GM18867 (cell line): ENCODE data around the gene PLK5.

Experiments
- ATAC-seq: cut with Tn5 transposase; IDR thresholded peaks from one replicate; pipeline ENCODE4 v1.9.1; 2021; ENCODE audit warnings: mild to moderate bottlenecking, moderate library complexity; ENCODE audit not compliant: unreplicated experiment

Gene PLK5

DNA sequence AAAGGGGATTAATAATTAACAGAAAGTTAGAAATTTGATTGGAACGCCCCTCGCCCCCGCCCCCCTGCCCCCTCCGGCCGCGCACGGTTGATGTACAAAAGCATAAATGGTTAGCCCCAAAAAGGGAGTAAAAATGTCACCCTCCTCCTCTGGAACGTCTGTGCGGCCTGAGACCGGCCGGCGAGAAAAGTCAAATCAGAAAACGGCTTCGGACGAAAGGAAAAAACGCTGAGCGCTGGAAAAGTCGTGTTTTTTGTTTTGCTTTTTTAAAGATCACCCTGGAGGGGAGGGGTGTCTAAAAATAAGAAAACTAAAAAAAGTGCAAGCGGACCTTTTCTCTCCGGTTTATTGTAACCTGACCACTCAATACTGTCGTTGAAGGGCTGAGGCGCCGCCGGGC, 31.1 kb downstream of the PLK5 start:
- no peak for ATAC-seq

- no peak for ATAC-seq
These were observed 31.9 kb downstream of the PLK5 start for GRCh38 chr19:1555487-1556389.

DNA sequence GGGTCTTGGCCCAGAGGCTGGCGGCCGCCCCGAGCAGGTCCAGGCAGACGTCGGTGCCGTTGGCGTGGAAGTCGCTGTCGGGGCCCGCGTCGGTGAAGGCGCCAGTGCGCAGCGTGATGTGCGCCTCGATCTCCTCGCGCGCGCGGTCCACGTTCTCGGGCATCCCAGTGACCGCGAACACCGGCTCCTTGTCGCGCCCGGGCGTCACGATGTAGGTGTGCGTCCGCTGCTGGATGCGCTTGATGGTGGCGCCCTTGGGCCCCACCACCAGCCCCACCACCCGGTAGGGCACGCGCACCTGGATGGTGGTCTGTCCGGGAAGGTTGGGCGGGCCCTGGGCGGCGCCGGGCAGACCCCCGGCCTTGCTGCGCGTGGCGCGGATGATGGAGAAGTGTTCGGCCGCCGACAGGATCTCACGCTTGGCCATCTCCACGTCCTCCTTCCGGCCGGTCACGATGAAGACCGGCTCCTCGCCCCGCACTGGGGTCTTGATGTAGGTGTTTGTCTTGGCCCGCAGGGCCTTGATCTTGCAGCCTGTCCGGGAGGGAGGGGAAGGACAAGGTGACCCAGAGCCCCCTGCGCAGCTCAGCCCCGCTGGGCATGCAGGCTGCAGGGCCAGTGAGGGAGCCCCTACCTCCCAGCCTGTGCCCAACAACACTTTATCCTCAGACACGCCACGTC, 32.7 kb downstream of the PLK5 start:
- no peak for ATAC-seq

DNA sequence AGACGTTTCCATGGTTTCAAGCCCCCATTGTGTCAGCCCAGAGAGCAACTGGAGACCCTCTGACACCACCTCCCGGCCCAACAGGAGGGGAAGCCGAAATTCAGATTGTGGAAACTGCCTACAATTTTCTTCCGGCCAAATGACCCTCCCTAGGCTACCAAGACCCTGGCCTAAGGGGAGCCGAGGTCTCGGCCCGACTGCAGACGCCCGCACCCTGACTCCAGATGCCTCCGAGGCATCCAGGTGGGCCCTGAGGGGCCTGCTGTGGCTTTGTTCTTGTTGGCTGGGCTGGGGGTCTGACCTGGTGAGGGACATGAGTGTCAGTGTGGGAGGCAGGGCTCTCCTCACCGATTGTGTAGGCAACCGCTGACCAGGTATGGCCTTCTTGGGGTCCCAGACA, 34.7 kb downstream of the PLK5 start:
- ATAC-seq = no peak

- no peak for ATAC-seq
These were observed 36.5 kb downstream of the PLK5 start for GRCh38 chr19:1560286-1560882.

DNA sequence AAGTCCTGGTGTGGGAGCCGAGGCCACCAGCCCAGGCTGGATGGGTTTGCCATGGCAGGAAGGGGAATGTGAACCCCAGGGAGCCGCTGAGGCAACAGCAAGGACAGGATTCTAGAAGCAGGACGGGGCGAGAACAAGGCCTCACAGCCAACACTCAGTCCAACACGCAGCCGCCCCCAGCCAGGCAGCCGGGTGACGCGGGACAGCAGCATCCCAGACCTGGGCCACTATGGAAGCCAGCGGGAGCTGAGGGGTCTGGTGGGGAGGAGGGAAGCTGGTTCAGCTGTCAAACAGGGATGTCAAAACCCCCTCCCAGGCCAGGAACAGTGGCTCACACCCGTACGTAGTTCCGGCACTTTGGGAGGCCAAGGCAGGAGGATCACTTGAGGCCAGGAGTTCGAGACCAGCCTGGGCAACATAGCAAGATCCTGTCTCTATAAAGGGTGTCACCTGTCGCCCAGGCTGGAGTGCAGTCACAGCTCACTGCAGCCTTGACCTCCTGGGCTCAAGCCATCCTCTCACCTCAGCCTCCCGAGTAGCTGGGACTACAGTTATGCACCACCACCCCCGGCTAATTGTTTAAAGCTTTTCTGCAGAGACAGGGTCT, 37.5 kb downstream of the PLK5 start:
- ATAC-seq = no peak

DNA sequence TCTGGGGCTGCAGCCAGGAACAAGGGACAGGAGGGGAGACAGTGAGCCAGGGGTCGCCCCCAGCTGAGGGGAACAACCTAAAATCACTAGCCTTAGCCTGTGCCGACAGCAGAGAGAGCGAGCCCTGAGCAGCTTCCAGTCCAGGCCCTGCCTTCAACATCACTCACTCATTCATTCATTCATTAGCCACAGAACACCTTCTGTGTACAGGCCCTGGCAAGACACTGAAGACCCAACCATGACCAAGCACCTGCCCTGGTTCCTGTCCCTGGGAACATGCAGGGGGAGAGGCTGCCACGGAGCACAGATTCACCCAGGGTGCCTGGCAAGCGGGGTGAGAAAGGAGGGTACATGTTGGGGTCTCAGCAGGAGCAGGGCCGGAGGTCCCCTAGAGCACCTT, 39.4 kb downstream of the PLK5 start:
- no peak for ATAC-seq

GRCh38 chr19:1566392-1567115, 42.7 kb downstream of the PLK5 start:
- ATAC-seq = no peak

- no peak for ATAC-seq
These were observed 43.4 kb downstream of the PLK5 start for GRCh38 chr19:1567116-1567847.

DNA sequence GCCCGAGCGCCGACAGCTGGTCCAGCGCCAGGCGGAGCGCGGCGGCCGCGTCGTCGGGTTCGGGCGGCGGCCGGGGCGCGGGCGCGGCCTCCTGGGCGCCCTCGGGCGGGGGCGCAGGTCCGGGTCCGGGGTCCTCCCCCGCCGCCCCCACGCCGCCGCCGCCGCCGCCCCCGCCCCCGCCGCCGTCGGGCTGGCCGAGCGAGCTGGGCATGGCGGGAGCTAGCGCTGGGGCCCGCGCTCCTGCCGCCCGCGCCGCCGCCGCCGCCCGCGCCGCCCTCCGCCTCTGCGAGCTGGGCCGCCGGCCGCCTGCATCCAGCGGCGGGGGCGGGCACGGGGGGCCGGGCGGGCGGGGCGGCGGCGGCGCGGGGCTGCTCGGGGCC, 44.0 kb downstream of the PLK5 start:
- ATAC-seq = no peak

GRCh38 chr19:1568320-1569019, 44.6 kb downstream of the PLK5 start, which contains the start of gene MEX3D:
Gene MEX3D (minus strand): TSS chr19:1568325. CDS start chr19:1568058, 267 bp downstream.
- ATAC-seq = no peak

DNA sequence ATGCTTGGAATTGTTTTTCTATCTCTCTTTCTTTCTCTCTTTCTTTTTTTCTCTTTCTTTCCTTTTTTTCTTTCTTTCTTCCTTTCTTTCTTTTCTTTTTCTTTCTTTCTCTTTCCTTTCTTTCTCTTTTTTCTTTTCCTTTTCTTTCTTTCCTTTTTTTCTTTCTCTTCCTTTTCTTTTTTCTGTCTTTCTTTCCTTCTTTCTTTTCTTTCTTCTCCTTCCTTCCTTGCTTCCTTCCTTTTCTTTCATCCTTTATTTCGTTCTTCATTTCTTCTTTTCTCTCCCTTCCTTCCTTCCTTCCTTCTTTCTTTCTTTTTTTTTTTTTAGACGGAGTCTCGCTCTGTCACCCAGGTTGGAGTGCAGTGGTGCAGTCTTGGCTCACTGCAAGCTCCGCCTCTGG, 46.1 kb downstream of the PLK5 start:
- no peak for ATAC-seq

DNA sequence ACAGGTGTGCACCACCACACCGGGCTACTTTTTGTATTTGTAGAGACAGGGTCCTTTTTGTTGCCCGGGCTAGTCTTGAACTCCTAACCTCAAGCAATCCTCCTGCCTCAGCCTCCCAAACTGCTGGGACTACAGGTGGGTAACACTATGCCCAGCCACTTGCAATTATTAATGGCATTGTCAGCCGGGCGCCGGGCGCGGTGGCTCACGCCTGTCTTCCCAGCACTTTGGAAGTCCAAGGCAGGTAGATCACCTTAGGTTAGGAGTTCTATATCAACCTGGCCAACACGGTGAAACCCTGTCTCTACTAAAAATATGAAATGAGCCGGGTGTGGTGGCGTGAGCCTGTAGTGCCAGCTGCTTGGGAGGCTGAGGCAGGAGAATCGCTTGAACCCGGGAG, 47.0 kb downstream of the PLK5 start:
- no peak for ATAC-seq

GRCh38 chr19:1571358-1571757, 47.5 kb downstream of the PLK5 start:
- no peak for ATAC-seq

DNA sequence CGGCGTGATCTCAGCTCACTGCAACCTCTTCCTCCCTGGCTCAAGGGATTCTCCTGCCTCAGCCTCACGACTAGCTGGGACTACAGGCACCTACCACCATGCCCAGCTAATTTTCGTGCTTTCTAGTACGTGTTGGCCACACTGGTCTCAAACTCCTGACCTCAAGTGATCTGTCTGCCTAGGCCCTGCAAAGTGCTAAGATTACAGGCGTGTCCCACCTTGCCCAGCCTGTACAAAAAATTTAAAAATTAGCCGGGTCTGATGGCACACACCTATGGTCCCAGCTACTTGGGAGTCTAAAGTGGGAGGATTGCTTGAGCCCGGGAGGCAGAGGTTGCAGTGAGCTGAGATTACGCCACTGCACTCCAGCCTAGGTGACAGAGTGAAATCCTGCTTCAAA, 48.9 kb downstream of the PLK5 start:
- ATAC-seq = no peak

DNA sequence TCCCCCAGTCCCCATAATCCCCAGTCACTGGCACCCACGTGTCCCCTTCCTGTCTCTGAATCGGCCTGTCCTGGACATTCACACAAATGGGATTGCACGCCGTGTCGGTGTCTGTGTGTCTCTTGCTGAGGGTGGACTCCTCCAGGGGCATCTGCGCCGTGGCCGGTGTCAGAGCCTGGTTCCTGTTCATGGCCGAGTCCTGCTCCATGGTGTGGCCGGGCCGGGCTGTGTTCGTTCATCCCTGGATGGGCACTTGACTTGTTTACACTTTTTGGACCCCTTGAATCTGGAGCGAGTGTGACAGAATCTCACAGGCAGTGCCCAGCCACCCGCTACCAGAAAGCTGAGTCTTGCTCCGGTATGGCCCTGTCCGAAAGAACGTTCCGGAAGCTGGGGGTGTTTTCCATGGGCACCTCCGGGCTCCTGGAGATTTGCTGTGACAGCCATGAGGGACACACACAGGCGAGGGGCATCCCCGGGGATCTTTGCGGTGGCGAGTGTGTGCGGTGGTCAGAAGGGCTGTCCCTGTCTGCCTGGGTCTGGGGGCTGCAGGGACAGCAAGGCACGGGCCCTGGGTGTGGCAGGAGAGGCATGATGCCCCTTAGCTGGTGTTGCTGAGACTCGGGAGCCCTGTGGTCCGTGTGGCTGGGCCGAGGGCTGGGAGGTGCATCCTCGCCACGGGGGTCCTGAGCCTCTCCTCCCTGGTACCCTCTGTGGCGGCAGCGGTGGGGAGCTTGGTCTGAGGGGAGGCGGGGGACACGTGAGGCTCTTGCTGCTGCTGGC, 50.7 kb downstream of the PLK5 start:
- ATAC-seq = no peak

DNA sequence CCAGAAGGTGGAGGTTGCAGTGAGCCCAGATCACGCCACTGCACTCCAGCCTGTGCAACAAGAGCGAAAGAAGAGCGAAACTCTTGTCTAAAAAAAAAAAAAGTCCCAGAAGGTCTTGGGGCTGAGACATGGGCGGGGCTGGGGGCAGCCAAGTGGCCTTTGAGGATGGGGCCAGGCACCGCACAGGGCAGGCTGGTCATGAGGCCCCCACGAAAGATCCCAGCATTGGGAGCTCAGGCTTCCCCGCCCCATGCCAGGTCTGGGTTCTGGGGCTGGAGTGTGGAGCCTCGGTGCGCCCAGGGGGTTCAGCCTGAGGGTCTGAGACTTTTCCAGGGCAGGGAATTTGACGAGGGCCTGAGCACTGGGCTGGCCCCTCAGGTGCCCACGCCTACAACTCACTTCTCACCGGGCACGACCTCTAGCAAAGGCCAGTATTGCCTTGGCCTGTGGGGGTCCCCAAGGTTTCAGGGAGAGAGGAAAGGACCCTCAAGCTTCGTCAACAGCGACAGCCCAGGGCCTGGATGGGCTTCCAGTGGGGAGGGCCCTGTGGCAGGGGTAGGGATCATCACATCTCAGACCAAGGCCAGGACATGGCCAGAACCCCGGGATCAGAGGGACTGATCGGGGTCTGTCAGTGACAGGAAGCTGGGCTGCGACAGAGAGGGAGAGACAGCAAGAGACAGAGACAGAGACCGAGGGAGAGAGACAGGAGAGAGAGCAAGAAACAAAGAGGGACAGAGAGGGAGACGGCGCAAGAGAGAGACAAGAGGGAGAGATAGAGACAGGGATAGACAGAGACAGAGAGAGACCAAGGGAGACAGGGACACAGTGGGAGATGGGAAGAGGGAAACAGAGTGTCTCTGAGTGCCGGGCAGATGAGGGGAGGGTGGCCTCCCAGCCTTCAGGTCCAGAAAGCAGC, 51.7 kb downstream of the PLK5 start:
- ATAC-seq = no peak
